Loucy (cell line): ENCODE measurements around the gene CRYL1.

Source experiments
- H2AFZ ChIP-seq: fragments of 200-600 bp; sonication (generic); 2 replicates; pipeline ENCODE4 v1.6.0; 2016; ENCODE audit warnings: antibody characterized with exemption, mild to moderate bottlenecking, low read length, moderate library complexity
- H3F3A ChIP-seq: fragments of 200-600 bp; 2 replicates; pipeline ENCODE4 v1.6.0; 2016; ENCODE audit warnings: antibody characterized with exemption, low read depth, mild to moderate bottlenecking
- H3K27me3 ChIP-seq: fragments of 200-600 bp; sonication (generic); 2 replicates; pipeline ENCODE4 v1.6.1; 2014; ENCODE audit warnings: low read length, mild to moderate bottlenecking; ENCODE audit not compliant: insufficient read depth, poor library complexity, severe bottlenecking
- H3K36me3 ChIP-seq: fragments of 200-600 bp; sonication (generic); 2 replicates; pipeline ENCODE4 v1.6.1; 2016; ENCODE audit warnings: low read length; ENCODE audit not compliant: insufficient read depth
- H3K4me1 ChIP-seq: fragments of 200-600 bp; sonication (generic); 2 replicates; pipeline ENCODE4 v1.5.1; 2014; ENCODE audit warnings: low read length, mild to moderate bottlenecking; ENCODE audit not compliant: insufficient read depth, poor library complexity, severe bottlenecking
- H3K4me2 ChIP-seq: fragments of 200-600 bp; sonication (generic); 2 replicates; pipeline ENCODE4 v1.6.0; 2014; ENCODE audit warnings: antibody characterized with exemption, low read length, low read depth, mild to moderate bottlenecking; ENCODE audit not compliant: poor library complexity, severe bottlenecking
- H3K4me3 ChIP-seq: fragments of 200-600 bp; sonication (generic); 2 replicates; pipeline ENCODE4 v1.5.1; 2014; ENCODE audit warnings: low read length, mild to moderate bottlenecking, mixed read lengths; ENCODE audit not compliant: poor library complexity, severe bottlenecking
- H3K79me2 ChIP-seq: fragments of 200-600 bp; sonication (generic); 2 replicates; pipeline ENCODE4 v1.6.1; 2014; ENCODE audit warnings: low read length; ENCODE audit not compliant: insufficient read depth
- H3K9ac ChIP-seq: fragments of 200-600 bp; sonication (generic); 2 replicates; pipeline ENCODE4 v1.6.0; 2014; ENCODE audit warnings: mild to moderate bottlenecking, low read depth, low read length, moderate library complexity; ENCODE audit not compliant: poor library complexity, severe bottlenecking
- H3K9me2 ChIP-seq: fragments of 200-600 bp; sonication (generic); replicated peaks from 2 replicates; pipeline ENCODE4 v1.6.1; 2016; ENCODE audit warnings: low read depth, low read length, mixed read lengths
- H3K9me3 ChIP-seq: fragments of 200-600 bp; sonication (generic); 2 replicates; pipeline ENCODE4 v1.6.1; 2014; ENCODE audit warnings: mild to moderate bottlenecking, antibody characterized with exemption, low read length, low read depth; ENCODE audit not compliant: insufficient read depth
- H4K20me1 ChIP-seq: fragments of 200-600 bp; sonication (generic); 2 replicates; pipeline ENCODE4 v1.6.0; 2014; ENCODE audit warnings: antibody characterized with exemption, low read length, mild to moderate bottlenecking; ENCODE audit not compliant: insufficient read depth, poor library complexity, severe bottlenecking
- CTCF ChIP-seq: fragments of 200-600 bp; sonication (generic); conservative IDR thresholded peaks from 2 replicates; pipeline ENCODE4 v1.5.1; 2014; ENCODE audit warnings: mild to moderate bottlenecking, antibody characterized with exemption, low read length
- EZH2phosphoT487 ChIP-seq: fragments of 200-600 bp; IDR thresholded peaks from 2 replicates; pipeline ENCODE4 v1.6.1; 2018; ENCODE audit warnings: antibody characterized with exemption, mild to moderate bottlenecking, moderate library complexity, borderline replicate concordance

CRYL1 gene

GRCh38 chr13:20408181-20408580 is 117.5 kb downstream of the CRYL1 start:
- Histone ChIP-seq H3F3A (peaks cover 4% of the 10 kb centered on the region; the same call in 1 of the 2 replicates), H3K9me3 (no peaks in the 10 kb centered on the region), H4K20me1 (no peaks in the 10 kb centered on the region), H3K9ac (no peak overlapping the region), H3K4me1 (peaks cover 24% of the 10 kb centered on the region), H3K4me3 (no peak overlapping the region), H3K36me3 (no peaks in the 10 kb centered on the region), H3K4me2 (no peak overlapping the region), H2AFZ (no peak overlapping the region), H3K79me2 (no peaks in the 10 kb centered on the region), H3K27me3 (no peaks in the 10 kb centered on the region), H3K9me2 (no peaks in the 10 kb centered on the region)
- TF ChIP-seq EZH2phosphoT487: no peak
- no peak for TF ChIP-seq CTCF

GRCh38 chr13:20407759-20408158 is 117.9 kb downstream of the CRYL1 start:
- no peaks in the 10 kb centered on the region for H3K9me2 ChIP-seq
- TF ChIP-seq CTCF (no peak), EZH2phosphoT487 (no peak)
- peaks cover 4% of the 10 kb centered on the region; the same call in 1 of the 2 replicates for H3F3A ChIP-seq
- H2AFZ ChIP-seq: no peak overlapping the region
- no peak overlapping the region for H3K9ac ChIP-seq
- H3K4me2 ChIP-seq: no peak overlapping the region
- H3K9me3 ChIP-seq: no peaks in the 10 kb centered on the region
- H3K4me3 ChIP-seq: no peak overlapping the region
- peaks cover 21% of the 10 kb centered on the region for H3K4me1 ChIP-seq
- H3K36me3 ChIP-seq: no peaks in the 10 kb centered on the region
- H4K20me1 ChIP-seq: no peaks in the 10 kb centered on the region
- no peaks in the 10 kb centered on the region for H3K27me3 ChIP-seq
- no peaks in the 10 kb centered on the region for H3K79me2 ChIP-seq

- Histone ChIP-seq H4K20me1 (no peaks in the 10 kb centered on the region), H3K36me3 (no peaks in the 10 kb centered on the region), H3F3A (no peaks in the 10 kb centered on the region), H3K4me2 (no peak overlapping the region), H3K79me2 (no peaks in the 10 kb centered on the region), H3K9me3 (no peaks in the 10 kb centered on the region), H3K9ac (no peak overlapping the region), H3K4me3 (no peak overlapping the region), H2AFZ (no peak overlapping the region), H3K9me2 (no peaks in the 10 kb centered on the region), H3K4me1 (peaks cover 14% of the 10 kb centered on the region), H3K27me3 (no peaks in the 10 kb centered on the region)
- TF ChIP-seq EZH2phosphoT487: no peak
- TF ChIP-seq CTCF: no peak
These were observed 120.0 kb downstream of the CRYL1 start for GRCh38 chr13:20405691-20406090.
